OCI-LY3 (cell line): Measurements from ENCODE around the gene PAK1.

Source experiments
- EZH2phosphoT487 ChIP-seq: fragments of 200-600 bp; shearing (Covaris generic); IDR thresholded peaks from 2 replicates; pipeline ENCODE4 v1.6.1; 2018; ENCODE audit warnings: antibody characterized with exemption, mixed run types, low read depth
- TF ChIP-seq, protein P1 (sequence below): fragments of 200-600, 300-600 bp; sonication (generic); IDR thresholded peaks from 2 replicates; pipeline ENCODE4 v1.5.1; 2014; ENCODE audit warnings: antibody characterized with exemption, low read length, low read depth

DNA sequence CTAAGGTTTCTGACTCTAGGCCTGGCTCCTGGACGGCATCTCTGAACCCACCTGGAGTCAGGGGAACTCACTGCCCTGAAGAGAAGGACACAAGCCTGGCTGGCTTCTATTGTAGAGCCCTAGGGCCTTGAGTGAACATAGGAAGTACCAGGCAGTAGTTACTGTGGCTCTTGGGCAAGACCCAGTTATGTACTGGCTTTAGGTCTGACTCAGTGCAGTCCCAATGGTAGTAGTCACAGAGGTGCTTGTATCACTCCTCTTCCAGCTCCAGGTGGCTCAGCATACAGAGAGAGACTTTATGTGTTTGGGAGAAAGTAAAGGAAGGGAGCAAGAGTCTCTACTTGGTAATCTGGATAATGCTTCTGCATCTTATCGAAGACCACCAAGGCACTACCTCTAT lies 13.9 kb upstream of the PAK1 start:
- TF ChIP-seq, protein P1, sequence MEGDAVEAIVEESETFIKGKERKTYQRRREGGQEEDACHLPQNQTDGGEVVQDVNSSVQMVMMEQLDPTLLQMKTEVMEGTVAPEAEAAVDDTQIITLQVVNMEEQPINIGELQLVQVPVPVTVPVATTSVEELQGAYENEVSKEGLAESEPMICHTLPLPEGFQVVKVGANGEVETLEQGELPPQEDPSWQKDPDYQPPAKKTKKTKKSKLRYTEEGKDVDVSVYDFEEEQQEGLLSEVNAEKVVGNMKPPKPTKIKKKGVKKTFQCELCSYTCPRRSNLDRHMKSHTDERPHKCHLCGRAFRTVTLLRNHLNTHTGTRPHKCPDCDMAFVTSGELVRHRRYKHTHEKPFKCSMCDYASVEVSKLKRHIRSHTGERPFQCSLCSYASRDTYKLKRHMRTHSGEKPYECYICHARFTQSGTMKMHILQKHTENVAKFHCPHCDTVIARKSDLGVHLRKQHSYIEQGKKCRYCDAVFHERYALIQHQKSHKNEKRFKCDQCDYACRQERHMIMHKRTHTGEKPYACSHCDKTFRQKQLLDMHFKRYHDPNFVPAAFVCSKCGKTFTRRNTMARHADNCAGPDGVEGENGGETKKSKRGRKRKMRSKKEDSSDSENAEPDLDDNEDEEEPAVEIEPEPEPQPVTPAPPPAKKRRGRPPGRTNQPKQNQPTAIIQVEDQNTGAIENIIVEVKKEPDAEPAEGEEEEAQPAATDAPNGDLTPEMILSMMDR, result no peak
- no peak for TF ChIP-seq EZH2phosphoT487
